Neural progenitor cell (in vitro differentiated cells): ENCODE results near the gene BAAT.

Source experiments
- EZH2 ChIP-seq: fragments of 200-600 bp; sonication (generic); IDR thresholded peaks from 2 replicates; pipeline ENCODE4 v1.6.1; 2017; ENCODE audit warnings: antibody characterized with exemption, mild to moderate bottlenecking, moderate library complexity
- EZH2phosphoT487 ChIP-seq: fragments of 200-600 bp; sonication (generic); IDR thresholded peaks from 2 replicates; pipeline ENCODE4 v1.6.1; 2017; ENCODE audit warnings: antibody characterized with exemption
- TF ChIP-seq, protein P1 (sequence below): fragments of 200-600 bp; sonication (generic); IDR thresholded peaks from 2 replicates; pipeline ENCODE4 v1.5.1; 2017; ENCODE audit warnings: antibody characterized with exemption, mild to moderate bottlenecking

DNA sequence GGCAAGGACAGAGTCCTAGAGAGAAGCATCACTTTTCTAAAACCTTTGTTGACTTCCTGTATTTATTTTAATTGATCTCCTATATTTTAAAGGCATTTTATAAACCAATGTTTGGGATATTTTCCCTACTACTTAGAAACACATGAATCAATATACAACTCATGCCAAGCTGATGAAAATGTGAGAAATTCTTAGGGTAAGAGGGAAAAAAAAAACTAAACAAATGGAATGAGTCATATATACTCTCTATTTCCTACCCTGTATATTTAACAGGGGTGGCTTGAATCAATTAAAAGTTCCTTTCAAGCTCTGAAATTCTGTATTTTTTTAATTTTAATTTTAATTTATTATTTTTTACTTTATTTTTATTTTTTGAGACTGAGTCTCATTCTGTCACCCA is 19.6 kb downstream of the BAAT start:
- TF ChIP-seq, protein P1, sequence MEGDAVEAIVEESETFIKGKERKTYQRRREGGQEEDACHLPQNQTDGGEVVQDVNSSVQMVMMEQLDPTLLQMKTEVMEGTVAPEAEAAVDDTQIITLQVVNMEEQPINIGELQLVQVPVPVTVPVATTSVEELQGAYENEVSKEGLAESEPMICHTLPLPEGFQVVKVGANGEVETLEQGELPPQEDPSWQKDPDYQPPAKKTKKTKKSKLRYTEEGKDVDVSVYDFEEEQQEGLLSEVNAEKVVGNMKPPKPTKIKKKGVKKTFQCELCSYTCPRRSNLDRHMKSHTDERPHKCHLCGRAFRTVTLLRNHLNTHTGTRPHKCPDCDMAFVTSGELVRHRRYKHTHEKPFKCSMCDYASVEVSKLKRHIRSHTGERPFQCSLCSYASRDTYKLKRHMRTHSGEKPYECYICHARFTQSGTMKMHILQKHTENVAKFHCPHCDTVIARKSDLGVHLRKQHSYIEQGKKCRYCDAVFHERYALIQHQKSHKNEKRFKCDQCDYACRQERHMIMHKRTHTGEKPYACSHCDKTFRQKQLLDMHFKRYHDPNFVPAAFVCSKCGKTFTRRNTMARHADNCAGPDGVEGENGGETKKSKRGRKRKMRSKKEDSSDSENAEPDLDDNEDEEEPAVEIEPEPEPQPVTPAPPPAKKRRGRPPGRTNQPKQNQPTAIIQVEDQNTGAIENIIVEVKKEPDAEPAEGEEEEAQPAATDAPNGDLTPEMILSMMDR, result no peak
- TF ChIP-seq EZH2phosphoT487 (no peak), EZH2 (no peak)
